ENCODE measurements around the gene TMED1.
A peak's percentile ranks its signal among the peaks of the same experiment; 100 is the strongest.

Gene TMED1

GRCh38 chr19:10828981-10829821 is 6.8 kb downstream of the TMED1 start:
- Histone ChIP-seq H3K23ac (ENCODE audit: low read length in 2 of 2) (no peak overlapping the region), H2AK5ac (ENCODE audit: low read length, severe bottlenecking) (no peak overlapping the region), H3K4me3 (ENCODE audit: insufficient read depth in 1 of 2, low read depth in 1 of 2, low read length in 2 of 2) (no peak overlapping the region), H3K79me1 (replicated peaks; ENCODE audit: low read length, poor library complexity, severe bottlenecking) (peaks cover 30% of the 10 kb centered on the region), H3K9ac (ENCODE audit: low read length) (no peak overlapping the region), H3K36me3 (ENCODE audit: control insufficient read depth in 1 of 2, insufficient read depth in 2 of 2, low read depth in 1 of 2, low read length in 2 of 2) (peaks cover 75 to 88% of the 10 kb centered on the region in 2 experiments), H3K4ac (ENCODE audit: low read depth in 1 of 2, low read length in 2 of 2) (no peak overlapping the region), H3K4me1 (ENCODE audit: control insufficient read depth, insufficient read depth, low read depth, low read length) (no peaks in the 10 kb centered on the region), H3K27ac (ENCODE audit: low read length, poor library complexity, severe bottlenecking) (no peak overlapping the region), H2BK120ac (ENCODE audit: low read depth, low read length) (no peak overlapping the region), H2BK5ac (ENCODE audit: low read depth, low read length, poor library complexity, severe bottlenecking) (no peak overlapping the region), H2AFZ (ENCODE audit: low read depth, low read length) (no peak overlapping the region), H4K8ac (ENCODE audit: low read length) (no peak overlapping the region), H3K9me3 (ENCODE audit: control insufficient read depth, low read length) (no peaks in the 10 kb centered on the region), H3K18ac (ENCODE audit: low read depth in 1 of 2, low read length in 2 of 2) (no peak overlapping the region), H3K4me2 (ENCODE audit: low read length, poor library complexity, severe bottlenecking) (no peak overlapping the region), H3K27me3 (ENCODE audit: control insufficient read depth in 1 of 2, insufficient read depth in 1 of 2, low read length in 2 of 2) (no peaks in the 10 kb centered on the region), H4K91ac (ENCODE audit: low read length) (peak overlapping the region; percentile 18), H2BK12ac (ENCODE audit: low read length in 2 of 2) (peak overlapping the region in 1 of 2 experiments; percentile 24), H2BK15ac (ENCODE audit: low read depth, poor library complexity, severe bottlenecking) (no peak overlapping the region), H3K14ac (ENCODE audit: low read length in 2 of 2) (no peak overlapping the region)
- no peak for DNase-seq
- WGBS: 94% methylated on average over 26 of the region's 26 CpGs

GRCh38 chr19:10826846-10827245 is 9.2 kb downstream of the TMED1 start:
- Histone ChIP-seq H2BK12ac (ENCODE audit: low read length in 2 of 2) (no peak overlapping the region), H3K4ac (ENCODE audit: low read depth in 1 of 2, low read length in 2 of 2) (no peak overlapping the region), H4K8ac (ENCODE audit: low read length) (no peak overlapping the region), H2AK5ac (ENCODE audit: low read length, severe bottlenecking) (no peak overlapping the region), H3K9ac (ENCODE audit: low read length) (no peak overlapping the region), H3K79me1 (replicated peaks; ENCODE audit: low read length, poor library complexity, severe bottlenecking) (peaks cover 22% of the 10 kb centered on the region), H4K91ac (ENCODE audit: low read length) (no peak overlapping the region), H2BK5ac (ENCODE audit: low read depth, low read length, poor library complexity, severe bottlenecking) (no peak overlapping the region), H3K27ac (ENCODE audit: low read length, poor library complexity, severe bottlenecking) (no peak overlapping the region), H3K4me1 (ENCODE audit: control insufficient read depth, insufficient read depth, low read depth, low read length) (no peaks in the 10 kb centered on the region), H3K14ac (ENCODE audit: low read length in 2 of 2) (no peak overlapping the region), H3K9me3 (ENCODE audit: control insufficient read depth, low read length) (no peaks in the 10 kb centered on the region), H3K27me3 (ENCODE audit: control insufficient read depth in 1 of 2, insufficient read depth in 1 of 2, low read length in 2 of 2) (no peaks in the 10 kb centered on the region), H2BK120ac (ENCODE audit: low read depth, low read length) (no peak overlapping the region), H3K18ac (ENCODE audit: low read depth in 1 of 2, low read length in 2 of 2) (no peak overlapping the region), H2BK15ac (ENCODE audit: low read depth, poor library complexity, severe bottlenecking) (no peak overlapping the region), H2AFZ (ENCODE audit: low read depth, low read length) (no peak overlapping the region), H3K36me3 (ENCODE audit: control insufficient read depth in 1 of 2, insufficient read depth in 2 of 2, low read depth in 1 of 2, low read length in 2 of 2) (peaks cover 61 to 81% of the 10 kb centered on the region in 2 experiments), H3K23ac (ENCODE audit: low read length in 2 of 2) (no peak overlapping the region), H3K4me2 (ENCODE audit: low read length, poor library complexity, severe bottlenecking) (no peak overlapping the region), H3K4me3 (ENCODE audit: insufficient read depth in 1 of 2, low read depth in 1 of 2, low read length in 2 of 2) (no peak overlapping the region)
- WGBS: 91% methylated on average over 6 of the region's 6 CpGs
- DNase-seq: no peak

- no peak overlapping the region for H3K9ac ChIP-seq (ENCODE audit: low read length)
- DNase-seq: no peak
- no peak overlapping the region for H2BK5ac ChIP-seq (ENCODE audit: low read depth, low read length, poor library complexity, severe bottlenecking)
- H3K18ac ChIP-seq (ENCODE audit: low read depth in 1 of 2, low read length in 2 of 2): no peak overlapping the region
- H2BK15ac ChIP-seq (ENCODE audit: low read depth, poor library complexity, severe bottlenecking): no peak overlapping the region
- H3K14ac ChIP-seq (ENCODE audit: low read length in 2 of 2): no peak overlapping the region
- H3K79me1 ChIP-seq (replicated peaks; ENCODE audit: low read length, poor library complexity, severe bottlenecking): peaks cover 21% of the 10 kb centered on the region
- no peak overlapping the region for H3K27ac ChIP-seq (ENCODE audit: low read length, poor library complexity, severe bottlenecking)
- H3K4me3 ChIP-seq (ENCODE audit: insufficient read depth in 1 of 2, low read depth in 1 of 2, low read length in 2 of 2): no peak overlapping the region
- no peak overlapping the region for H3K4ac ChIP-seq (ENCODE audit: low read depth in 1 of 2, low read length in 2 of 2)
- no peak overlapping the region for H2AFZ ChIP-seq (ENCODE audit: low read depth, low read length)
- H4K91ac ChIP-seq (ENCODE audit: low read length): no peak overlapping the region
- no peaks in the 10 kb centered on the region for H3K27me3 ChIP-seq (ENCODE audit: control insufficient read depth in 1 of 2, insufficient read depth in 1 of 2, low read length in 2 of 2)
- H4K8ac ChIP-seq (ENCODE audit: low read length): no peak overlapping the region
- no peaks in the 10 kb centered on the region for H3K9me3 ChIP-seq (ENCODE audit: control insufficient read depth, low read length)
- H3K23ac ChIP-seq (ENCODE audit: low read length in 2 of 2): no peak overlapping the region
- H3K4me2 ChIP-seq (ENCODE audit: low read length, poor library complexity, severe bottlenecking): no peak overlapping the region
- no peak overlapping the region for H2AK5ac ChIP-seq (ENCODE audit: low read length, severe bottlenecking)
- H2BK120ac ChIP-seq (ENCODE audit: low read depth, low read length): no peak overlapping the region
- no peaks in the 10 kb centered on the region for H3K4me1 ChIP-seq (ENCODE audit: control insufficient read depth, insufficient read depth, low read depth, low read length)
- WGBS: 95% methylated on average over 7 of the region's 7 CpGs
- H3K36me3 ChIP-seq (ENCODE audit: control insufficient read depth in 1 of 2, insufficient read depth in 2 of 2, low read depth in 1 of 2, low read length in 2 of 2): peaks cover 61 to 81% of the 10 kb centered on the region in 2 experiments
- H2BK12ac ChIP-seq (ENCODE audit: low read length in 2 of 2): no peak overlapping the region
Observed at GRCh38 chr19:10826231-10826630, 9.8 kb downstream of the TMED1 start.

DNA sequence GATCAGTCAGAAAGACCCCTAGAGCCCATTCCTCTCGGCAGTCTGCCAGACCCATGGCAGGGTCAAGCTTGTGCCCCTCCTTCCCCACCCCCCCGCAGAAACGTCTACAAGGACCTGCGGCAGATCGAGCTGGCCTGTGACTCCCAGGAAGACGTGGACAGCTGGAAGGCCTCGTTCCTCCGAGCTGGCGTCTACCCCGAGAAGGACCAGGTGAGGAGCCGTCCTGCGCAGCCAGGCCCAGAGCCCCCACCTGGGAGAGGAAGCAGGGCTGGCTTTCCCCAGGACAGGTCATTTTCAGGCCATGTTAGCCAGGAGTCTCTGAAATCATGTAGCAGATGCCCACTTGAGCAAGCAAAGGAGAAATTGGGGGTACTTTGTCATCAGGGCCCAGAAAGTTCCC is 12.3 kb downstream of the TMED1 start:
- H3K36me3 ChIP-seq (ENCODE audit: control insufficient read depth in 1 of 2, insufficient read depth in 2 of 2, low read depth in 1 of 2, low read length in 2 of 2): peaks cover 57 to 80% of the 10 kb centered on the region in 2 experiments
- H2AK5ac ChIP-seq (ENCODE audit: low read length, severe bottlenecking): no peak overlapping the region
- no peaks in the 10 kb centered on the region for H3K9me3 ChIP-seq (ENCODE audit: control insufficient read depth, low read length)
- H2BK15ac ChIP-seq (ENCODE audit: low read depth, poor library complexity, severe bottlenecking): no peak overlapping the region
- no peak for DNase-seq
- no peak overlapping the region for H2BK12ac ChIP-seq (ENCODE audit: low read length in 2 of 2)
- H3K4me3 ChIP-seq (ENCODE audit: insufficient read depth in 1 of 2, low read depth in 1 of 2, low read length in 2 of 2): no peak overlapping the region
- no peak overlapping the region for H4K8ac ChIP-seq (ENCODE audit: low read length)
- H2AFZ ChIP-seq (ENCODE audit: low read depth, low read length): no peak overlapping the region
- no peak overlapping the region for H3K14ac ChIP-seq (ENCODE audit: low read length in 2 of 2)
- H3K4me1 ChIP-seq (ENCODE audit: control insufficient read depth, insufficient read depth, low read depth, low read length): no peaks in the 10 kb centered on the region
- no peak overlapping the region for H3K18ac ChIP-seq (ENCODE audit: low read depth in 1 of 2, low read length in 2 of 2)
- H3K4ac ChIP-seq (ENCODE audit: low read depth in 1 of 2, low read length in 2 of 2): no peak overlapping the region
- no peak overlapping the region for H3K4me2 ChIP-seq (ENCODE audit: low read length, poor library complexity, severe bottlenecking)
- H3K79me1 ChIP-seq (replicated peaks; ENCODE audit: low read length, poor library complexity, severe bottlenecking): peaks cover 4% of the 10 kb centered on the region
- no peak overlapping the region for H3K27ac ChIP-seq (ENCODE audit: low read length, poor library complexity, severe bottlenecking)
- no peak overlapping the region for H2BK120ac ChIP-seq (ENCODE audit: low read depth, low read length)
- no peak overlapping the region for H2BK5ac ChIP-seq (ENCODE audit: low read depth, low read length, poor library complexity, severe bottlenecking)
- WGBS: 97% methylated on average over 12 of the region's 12 CpGs
- H3K23ac ChIP-seq (ENCODE audit: low read length in 2 of 2): no peak overlapping the region
- no peak overlapping the region for H4K91ac ChIP-seq (ENCODE audit: low read length)
- H3K9ac ChIP-seq (ENCODE audit: low read length): no peak overlapping the region
- H3K27me3 ChIP-seq (ENCODE audit: control insufficient read depth in 1 of 2, insufficient read depth in 1 of 2, low read length in 2 of 2): no peaks in the 10 kb centered on the region

Data from mesenchymal stem cell (in vitro differentiated cells and primary cell).